CD4-positive, alpha-beta T cell treated with Interleukin-15 for 4 hours (primary cell): Measurements from ENCODE around the gene PRKCH.
"Not testable (repeated sequence)": the region's sequence is repeated elsewhere in the genome, so short reads cannot be mapped to it uniquely, and the experiment has no call there.

Experiments used
- DNase-seq: peaks from one replicate; pipeline ENCODE4 v3.0.0-alpha.2; 2020; ENCODE audit warnings: low spot score

PRKCH gene

DNA sequence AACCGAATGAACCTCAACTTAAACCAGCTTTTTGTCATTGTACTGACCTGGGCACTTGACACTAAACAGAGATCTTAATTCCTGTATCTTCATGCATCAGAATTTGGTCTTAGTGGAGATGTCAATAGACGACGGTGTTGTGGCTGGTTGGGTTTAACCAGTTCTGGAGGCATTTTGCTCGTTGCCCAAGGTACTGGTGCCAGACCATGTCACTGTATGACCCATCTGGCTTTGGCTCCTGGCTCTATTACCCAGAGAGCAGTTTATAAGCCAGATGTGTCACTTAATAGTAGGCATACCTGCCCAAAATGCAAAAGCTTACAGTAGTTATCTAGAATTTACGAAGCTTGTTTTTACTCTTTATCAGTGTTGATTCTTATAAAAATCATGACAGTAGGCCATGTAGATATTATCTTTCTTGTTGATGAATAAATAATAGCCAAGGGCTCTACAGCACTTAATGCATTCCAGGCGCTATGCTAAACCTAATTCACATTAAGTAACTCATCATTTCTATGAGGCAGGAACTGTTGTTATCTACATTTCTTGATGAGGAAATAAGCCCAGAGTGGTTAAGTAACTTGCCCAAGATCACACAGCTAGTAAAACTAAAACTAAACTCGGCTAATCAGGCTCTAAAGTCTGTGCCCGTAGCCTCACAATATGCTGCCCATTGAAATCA lies 194.2 kb downstream of the PRKCH start:
- DNase-seq: no peak

- no peak for DNase-seq
These were observed 194.9 kb downstream of the PRKCH start for GRCh38 chr14:61516118-61516743.

DNA sequence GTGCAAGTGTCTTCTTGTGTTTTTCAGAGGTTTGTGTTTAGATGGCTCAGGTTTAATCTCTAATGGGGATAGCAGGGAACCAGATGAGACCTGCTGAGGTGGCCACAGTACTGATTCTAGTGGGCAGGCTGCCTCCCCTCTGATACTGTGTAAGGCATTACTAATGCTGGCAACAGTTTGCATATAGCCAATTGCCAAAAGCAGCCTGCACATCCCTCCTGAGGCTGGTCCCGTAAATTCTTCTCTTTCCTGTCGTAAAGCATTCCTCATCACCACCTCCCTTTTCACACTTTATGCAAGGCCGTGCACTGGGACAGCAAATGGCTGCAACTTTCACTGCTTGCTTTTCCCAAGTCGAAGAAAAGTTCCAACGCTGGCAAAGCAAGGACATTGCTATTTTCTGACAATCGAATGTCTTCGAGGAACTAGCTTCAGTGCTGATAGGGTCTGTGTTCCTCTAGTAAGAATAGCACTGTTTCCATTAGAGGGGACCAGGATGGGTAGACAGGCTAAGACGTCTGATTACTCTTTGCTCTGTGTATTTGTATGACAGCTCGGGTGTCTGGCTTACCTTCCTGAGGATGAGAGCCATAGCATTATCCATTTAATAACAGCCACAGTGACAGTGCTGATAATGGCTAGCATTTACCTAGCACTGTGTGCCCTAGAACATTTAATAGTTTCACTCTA lies 195.7 kb downstream of the PRKCH start:
- DNase-seq: no peak

DNA sequence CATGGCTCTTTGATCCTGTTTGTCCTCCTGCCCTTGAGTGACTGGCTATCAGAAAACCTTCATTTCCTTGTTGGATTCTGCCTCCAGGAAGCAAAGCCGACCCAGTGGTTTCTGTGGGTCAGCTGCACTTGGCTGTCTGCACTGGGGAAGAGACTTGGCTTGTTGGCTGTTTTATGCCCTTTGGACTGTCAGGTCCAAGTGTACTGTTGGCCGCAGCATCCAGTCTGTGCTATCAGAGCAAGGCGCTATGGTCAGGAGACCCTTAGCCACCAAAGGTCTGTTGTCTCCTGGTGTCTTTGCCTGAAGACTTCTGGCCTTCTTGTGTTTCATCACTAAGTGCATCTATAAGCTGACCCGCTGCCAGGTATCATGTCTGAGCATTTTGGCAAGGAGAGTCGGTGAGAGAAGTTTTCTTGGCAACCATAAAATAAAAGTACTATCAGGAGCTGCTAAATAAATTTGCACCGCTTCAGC lies 196.6 kb downstream of the PRKCH start:
- no peak for DNase-seq

DNA sequence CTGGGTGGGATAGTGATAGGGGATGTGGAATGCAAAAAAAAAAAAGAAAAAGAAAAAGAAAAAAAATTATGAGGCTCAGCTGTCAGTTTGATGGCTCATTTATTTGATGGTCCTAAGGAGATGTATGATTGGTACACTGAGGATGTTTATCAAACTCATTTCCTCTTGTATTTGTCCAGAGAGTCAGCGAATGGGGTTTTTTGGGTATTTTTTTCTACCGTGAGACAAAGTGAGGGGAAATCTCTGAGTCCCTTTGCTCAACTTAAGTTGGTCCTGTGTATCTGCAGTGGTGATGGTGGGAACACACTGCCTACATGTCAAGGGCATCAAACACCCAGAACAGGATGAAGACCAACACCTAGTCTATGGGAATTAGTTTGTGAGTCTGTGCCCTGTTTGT lies 197.0 kb downstream of the PRKCH start:
- no peak for DNase-seq

DNA sequence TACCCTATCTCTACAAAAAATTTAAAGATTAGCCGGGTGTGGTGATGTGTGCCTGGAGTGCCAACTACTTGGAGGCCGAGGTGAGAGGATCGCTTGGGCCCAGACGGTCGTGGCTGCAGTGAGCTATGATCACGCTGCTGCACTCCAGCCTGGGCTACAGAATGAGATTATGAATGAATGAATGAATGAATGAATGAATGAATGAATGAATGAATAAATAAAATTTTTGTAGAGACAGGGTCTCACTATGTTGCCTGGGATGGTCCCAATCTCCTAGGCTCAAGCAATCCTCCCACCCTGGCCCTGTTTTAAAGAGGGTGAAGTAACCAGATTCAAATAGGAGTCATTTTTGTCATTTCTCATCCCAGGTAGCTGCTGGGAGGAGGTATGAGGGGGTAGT lies 197.7 kb downstream of the PRKCH start:
- DNase-seq: no peak

DNA sequence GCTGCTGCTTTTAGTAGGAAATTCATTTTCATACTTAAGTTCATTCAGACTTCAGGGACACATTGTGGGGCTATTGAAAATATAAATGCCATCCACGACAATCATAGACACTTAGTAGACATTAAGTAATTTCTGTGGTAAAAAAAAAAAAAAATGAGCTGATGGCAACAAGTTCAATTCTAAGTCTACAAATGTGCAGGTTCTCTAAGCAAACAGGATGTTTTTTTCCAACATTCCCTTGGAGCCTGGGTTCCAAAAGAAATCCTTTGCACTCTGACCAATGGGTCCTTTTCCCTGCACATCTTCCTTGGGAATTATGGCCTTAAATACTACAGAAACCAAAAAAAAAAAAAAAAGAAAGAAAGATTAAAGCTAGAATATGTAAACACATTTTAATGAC lies 198.4 kb downstream of the PRKCH start:
- no peak for DNase-seq

DNA sequence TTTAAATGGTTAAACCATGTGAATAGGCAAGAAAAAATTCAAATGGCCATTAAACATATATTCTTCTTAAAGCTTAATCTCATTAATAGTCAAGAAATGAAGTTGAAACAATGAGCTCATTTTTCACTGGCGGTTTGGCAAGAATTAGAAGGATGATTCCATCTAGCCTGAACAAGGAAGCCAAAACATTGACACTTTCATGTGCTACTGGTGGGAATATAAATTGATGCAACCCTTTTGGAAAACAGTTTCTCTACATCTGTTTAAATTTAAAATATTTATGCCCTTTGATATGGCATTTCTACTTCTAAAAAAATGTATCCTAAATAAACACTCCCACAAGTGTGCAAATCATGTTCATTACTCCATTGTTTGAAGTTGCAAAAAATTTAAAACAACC lies 199.2 kb downstream of the PRKCH start:
- no peak for DNase-seq

DNA sequence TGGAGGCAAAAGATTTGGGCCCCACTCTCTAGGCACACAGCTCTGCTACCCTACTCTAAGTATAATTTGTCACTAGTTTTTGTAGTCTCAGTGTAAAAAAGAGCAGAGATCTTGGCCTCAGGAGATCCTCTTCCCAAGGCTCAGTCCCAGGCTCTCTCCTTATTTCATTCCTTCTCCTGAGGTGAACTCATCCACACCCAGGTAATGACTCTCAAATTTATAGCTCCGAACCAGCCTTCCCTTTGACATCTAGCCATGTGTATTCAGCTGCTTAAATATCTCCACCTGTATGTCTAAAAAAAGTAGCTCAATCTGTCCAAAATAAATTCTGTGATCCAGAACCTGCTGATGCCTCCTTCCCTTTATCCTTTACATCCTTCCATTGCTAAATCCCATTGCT lies 200.4 kb downstream of the PRKCH start:
- no peak for DNase-seq

- no peak for DNase-seq
These were observed 202.4 kb downstream of the PRKCH start for GRCh38 chr14:61523751-61524150.

DNA sequence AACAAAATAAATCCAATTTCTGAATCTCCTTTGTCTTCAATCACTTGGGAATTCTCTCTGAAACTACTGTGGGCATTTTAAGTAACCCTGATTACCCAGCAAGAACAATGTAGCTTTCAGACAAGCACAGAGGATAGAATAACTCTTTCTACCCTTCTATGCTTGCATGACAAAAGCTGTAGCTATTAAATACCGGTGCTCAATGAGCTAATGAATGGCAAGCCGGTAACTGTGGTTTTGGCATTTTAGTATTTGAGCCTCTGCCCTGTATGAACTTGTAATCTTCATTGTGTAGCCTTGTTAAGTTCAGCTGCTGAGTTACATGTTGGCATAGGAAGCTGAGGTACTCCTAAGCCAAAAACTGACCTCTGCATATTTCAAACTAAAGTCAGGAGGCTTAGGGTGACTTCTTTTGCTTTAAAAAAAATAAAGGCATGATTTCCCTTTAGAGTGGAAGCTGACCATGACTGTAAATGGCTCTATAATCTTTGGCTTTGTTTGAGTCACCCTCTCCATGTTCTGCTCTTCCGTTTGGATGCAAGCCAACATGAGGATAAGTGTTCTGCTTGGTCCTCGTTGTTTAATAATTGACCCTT lies 202.9 kb downstream of the PRKCH start:
- DNase-seq: no peak

GRCh38 chr14:61524936-61525292 lies 203.5 kb downstream of the PRKCH start:
- no peak for DNase-seq

DNA sequence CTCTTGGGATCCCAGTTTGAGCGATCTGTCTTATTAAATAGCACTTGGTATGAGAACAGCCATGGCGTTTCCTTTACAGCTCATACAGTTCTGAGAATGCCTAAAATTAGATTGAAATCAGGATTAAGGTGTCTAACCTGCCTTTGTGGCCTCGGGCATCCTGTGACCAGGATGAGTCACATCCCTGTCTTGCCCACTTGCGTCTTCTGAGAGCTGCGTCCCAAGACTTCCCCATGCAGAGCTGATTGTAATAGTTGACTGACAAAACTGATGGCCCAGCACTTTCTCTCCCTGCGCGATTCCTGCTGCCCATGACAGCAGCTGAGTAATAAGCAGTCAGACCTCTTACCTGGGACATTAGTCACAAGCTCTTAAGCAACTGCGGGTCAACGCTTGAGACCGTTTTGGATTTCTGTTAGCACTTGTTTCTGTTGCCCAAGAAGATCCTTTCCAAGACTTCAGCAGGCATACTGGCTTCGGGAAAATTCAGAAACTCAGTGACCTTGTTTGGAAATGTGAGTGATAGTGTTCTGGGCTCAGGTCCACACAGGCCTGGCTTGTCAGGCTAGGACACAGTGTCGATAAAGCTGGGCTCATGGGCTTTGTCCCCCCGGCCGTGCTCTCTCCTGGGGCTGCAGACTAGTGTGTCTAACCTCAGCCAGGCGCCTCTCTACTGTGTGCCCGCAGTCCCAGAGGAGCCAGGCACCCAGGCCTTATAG lies 204.1 kb downstream of the PRKCH start:
- peak; percentile 84 for DNase-seq

GRCh38 chr14:61526405-61527312 lies 205.3 kb downstream of the PRKCH start:
- no peak for DNase-seq

GRCh38 chr14:61527325-61528100 lies 206.1 kb downstream of the PRKCH start:
- DNase-seq: no peak

- DNase-seq: peak; percentile 18
These were observed 207.2 kb downstream of the PRKCH start for GRCh38 chr14:61528591-61529021.

DNA sequence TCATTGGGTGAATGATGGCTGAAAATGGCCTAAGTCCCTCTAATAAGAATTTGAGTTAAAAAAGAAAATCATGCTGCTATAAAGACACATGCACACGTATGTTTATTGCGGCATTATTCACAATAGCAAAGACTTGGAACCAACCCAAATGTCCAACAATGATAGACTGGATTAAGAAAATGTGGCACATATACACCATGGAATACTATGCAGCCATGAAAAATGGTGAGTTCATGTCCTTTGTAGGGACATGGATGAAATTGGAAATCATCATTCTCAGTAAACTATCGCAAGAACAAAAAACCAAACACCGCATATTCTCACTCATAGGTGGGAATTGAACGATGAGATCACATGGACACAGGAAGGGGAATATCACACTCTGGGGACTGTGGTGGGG lies 208.0 kb downstream of the PRKCH start:
- not testable (repeated sequence) for DNase-seq

DNA sequence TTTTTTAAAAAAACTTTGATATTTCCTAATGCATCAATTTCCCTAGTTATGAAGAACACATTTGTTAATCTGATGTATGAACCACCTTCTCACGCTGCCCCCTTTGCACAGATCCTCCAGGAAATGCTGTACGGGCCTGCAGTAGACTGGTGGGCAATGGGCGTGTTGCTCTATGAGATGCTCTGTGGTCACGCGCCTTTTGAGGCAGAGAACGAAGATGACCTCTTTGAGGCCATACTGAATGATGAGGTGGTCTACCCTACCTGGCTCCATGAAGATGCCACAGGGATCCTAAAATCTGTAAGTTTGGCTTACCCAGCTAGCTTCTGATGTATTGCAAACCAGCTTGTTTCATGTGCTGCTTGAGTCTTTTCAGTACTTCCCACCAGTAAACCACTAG lies 208.9 kb downstream of the PRKCH start:
- no peak for DNase-seq

DNA sequence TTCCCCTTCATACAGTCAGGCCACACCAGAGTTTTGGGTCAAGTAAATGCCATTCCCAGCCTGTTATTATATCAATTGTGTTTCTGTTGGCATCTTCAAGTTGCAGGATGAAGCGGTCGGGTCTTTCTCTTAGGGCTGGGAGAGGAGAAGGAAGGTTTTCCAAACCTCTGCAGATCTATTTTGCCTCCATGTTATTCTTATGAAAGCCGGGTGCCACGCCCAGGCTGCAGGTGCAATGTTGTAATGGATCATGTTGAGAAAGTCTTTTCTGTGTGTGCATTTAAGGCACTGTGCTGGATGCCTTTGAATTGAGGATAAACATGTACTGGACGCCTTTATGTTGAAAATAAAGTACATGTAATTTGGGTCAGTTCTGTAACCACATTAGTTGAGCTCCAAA lies 209.5 kb downstream of the PRKCH start:
- no peak for DNase-seq

DNA sequence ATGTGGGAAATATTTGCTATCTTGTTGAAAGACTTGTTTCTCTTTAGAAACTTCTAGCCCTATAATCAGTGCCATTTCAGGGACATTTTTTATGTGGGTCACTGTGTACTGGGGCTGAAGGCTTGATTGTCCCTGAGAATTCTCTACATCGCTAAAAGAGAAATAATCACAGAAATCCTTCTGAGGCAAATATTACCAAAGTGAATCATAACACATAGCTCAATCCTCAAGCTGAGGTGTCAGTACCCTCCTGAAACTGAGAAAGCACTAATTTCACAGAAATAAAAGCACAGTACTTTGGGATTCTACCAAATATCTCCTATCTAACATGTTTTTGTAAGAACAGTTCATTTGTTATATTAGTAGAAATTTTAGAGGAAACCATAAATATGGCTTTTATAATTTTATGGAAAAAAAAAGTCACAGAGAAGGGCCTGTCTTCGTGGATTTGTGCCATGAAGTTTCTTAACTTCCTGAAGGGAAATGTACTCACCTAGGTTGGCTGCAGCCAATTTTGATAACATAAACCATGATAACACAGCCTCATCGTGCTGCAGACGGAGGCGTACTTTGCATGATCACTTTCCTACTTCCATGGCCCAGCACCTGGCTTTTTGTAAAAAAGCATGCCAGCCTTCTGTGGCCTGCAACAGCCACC lies 210.2 kb downstream of the PRKCH start:
- no peak for DNase-seq
